ENCODE data around the gene NRN1L. TPM values are rescaled to one million over a fixed set of nuclear protein-coding genes. Genes with fewer than 3 reads are reported as not detected.
A peak's percentile ranks its signal among the peaks of the same experiment; 100 is the strongest.

The NRN1L gene
- total RNA-seq, 1 experiment from 2014 or later = 0.58 TPM

DNA sequence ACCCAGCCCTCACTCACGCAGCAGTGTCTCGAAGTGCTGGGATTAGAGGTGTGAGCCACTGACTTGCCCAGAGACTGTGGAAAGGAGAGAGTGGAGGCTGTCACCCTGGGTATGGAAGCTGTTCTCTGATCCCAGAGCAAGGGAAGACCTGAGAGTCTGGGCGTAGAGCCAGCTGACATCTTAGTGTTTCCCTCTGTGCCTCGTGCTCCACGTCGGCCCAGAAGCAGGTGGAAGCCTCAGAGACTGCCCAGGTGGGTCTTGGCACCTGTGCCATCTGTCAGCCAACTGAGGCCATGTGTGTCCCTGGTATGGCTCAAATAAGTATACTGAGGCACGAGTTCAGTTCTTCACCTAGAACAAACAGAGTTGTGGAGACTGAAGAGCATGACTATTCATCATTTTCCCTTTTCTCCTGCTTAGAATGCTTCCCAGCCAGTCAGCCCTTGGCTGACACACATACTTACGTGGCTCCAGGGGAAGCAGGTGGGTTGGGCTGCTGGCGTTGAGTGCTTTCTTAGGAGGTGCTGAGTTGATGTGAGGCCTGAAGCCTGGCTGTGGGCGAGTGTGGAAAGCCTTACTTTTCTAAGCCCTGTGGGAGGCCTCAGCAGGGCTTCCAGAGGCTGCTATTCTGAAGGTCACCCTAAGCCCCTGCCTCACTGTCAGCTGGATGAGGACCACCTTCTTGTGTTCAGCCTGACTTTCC, 38.9 kb downstream of the NRN1L start:
- Histone ChIP-seq H3K4me3 (ENCODE audit: low read depth, low read length, poor library complexity, severe bottlenecking) (no peak overlapping the region), H3K4me1 (ENCODE audit: insufficient read depth, low read length, poor library complexity, severe bottlenecking) (peaks cover 22% of the 10 kb centered on the region), H3K27ac (ENCODE audit: low read depth, low read length, poor library complexity, severe bottlenecking) (no peak overlapping the region), H3K27me3 (replicated peaks; ENCODE audit: insufficient read depth, low read depth, low read length, poor library complexity) (no peaks in the 10 kb centered on the region), H3K9me3 (ENCODE audit: low read depth, low read length, poor library complexity, severe bottlenecking) (no peaks in the 10 kb centered on the region), H3K36me3 (ENCODE audit: insufficient read depth, low read length, poor library complexity, severe bottlenecking) (peaks cover 10% of the 10 kb centered on the region)
- intact Hi-C loops (cut with micrococcal nuclease; ENCODE audit: unreplicated experiment) = no loop called here
- BruUV-seq (replicated peaks) = no TSS peak
- TF ChIP-seq, protein P1, sequence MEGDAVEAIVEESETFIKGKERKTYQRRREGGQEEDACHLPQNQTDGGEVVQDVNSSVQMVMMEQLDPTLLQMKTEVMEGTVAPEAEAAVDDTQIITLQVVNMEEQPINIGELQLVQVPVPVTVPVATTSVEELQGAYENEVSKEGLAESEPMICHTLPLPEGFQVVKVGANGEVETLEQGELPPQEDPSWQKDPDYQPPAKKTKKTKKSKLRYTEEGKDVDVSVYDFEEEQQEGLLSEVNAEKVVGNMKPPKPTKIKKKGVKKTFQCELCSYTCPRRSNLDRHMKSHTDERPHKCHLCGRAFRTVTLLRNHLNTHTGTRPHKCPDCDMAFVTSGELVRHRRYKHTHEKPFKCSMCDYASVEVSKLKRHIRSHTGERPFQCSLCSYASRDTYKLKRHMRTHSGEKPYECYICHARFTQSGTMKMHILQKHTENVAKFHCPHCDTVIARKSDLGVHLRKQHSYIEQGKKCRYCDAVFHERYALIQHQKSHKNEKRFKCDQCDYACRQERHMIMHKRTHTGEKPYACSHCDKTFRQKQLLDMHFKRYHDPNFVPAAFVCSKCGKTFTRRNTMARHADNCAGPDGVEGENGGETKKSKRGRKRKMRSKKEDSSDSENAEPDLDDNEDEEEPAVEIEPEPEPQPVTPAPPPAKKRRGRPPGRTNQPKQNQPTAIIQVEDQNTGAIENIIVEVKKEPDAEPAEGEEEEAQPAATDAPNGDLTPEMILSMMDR (conservative IDR thresholded peaks at IDR 0.05; ENCODE audit: low read depth, low read length) = no peak
- no peak for TF ChIP-seq EZH2 (IDR thresholded peaks at IDR 0.05; ENCODE audit: borderline replicate concordance, low read depth, low read length, poor library complexity, severe bottlenecking)
- CTCF ChIA-PET = interaction anchor here (1.2 kb wide), 1 partner anchor 39 kb away, joined by 3 read pairs; the partner anchor contains the start of gene NRN1L
- DNase-seq (ENCODE audit: low spot score) = no peak
- POLR2A ChIA-PET (ENCODE audit: low non-redundant PET) = no interaction called here

DNA sequence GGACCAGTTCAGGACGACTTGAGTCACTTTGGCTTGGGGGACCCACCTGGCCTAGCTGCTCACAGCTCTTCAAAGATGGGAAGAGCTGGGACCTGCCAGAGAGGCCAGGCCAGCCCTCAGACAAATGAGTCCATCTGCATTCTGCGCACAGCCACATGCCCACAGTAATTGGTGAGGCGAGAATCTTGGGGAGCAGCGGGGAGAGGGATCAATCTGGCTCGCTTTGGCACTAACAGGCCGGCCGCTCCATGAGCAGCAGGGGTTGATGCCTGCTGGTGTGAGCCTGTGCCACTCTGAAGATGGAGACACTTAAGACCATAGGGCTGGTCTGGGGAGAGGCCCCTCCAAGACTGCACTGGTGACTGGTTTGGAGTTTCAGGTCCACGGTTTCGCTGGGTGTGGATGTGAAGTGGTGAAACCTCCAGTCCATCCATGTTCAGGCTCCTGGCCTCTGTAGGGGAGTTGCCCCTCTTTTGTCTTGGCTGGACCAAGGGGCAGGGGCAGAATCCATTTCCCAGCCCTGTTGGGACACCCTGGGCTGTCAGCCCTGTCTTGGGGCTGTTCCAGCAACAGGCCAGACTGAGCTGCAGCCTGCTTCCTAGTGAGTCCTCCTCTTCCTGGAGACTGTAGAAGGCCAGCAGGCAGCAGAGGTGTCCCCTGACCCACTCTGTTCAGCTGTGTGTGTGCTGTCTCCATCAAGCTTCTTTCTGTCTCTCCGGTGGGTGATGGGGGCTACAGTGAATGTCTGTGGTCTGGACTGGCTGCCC, 39.6 kb downstream of the NRN1L start:
- Histone ChIP-seq H3K9me3 (ENCODE audit: low read depth, low read length, poor library complexity, severe bottlenecking) (no peaks in the 10 kb centered on the region), H3K27ac (ENCODE audit: low read depth, low read length, poor library complexity, severe bottlenecking) (no peak overlapping the region), H3K27me3 (replicated peaks; ENCODE audit: insufficient read depth, low read depth, low read length, poor library complexity) (no peaks in the 10 kb centered on the region), H3K4me3 (ENCODE audit: low read depth, low read length, poor library complexity, severe bottlenecking) (no peak overlapping the region), H3K4me1 (ENCODE audit: insufficient read depth, low read length, poor library complexity, severe bottlenecking) (peaks cover 22% of the 10 kb centered on the region), H3K36me3 (ENCODE audit: insufficient read depth, low read length, poor library complexity, severe bottlenecking) (peaks cover 11% of the 10 kb centered on the region)
- intact Hi-C loops (cut with micrococcal nuclease; ENCODE audit: unreplicated experiment) = no loop called here
- no TSS peak for BruUV-seq (replicated peaks)
- DNase-seq (ENCODE audit: low spot score) = no peak
- CTCF ChIA-PET = interaction anchor here (0.6 to 1.2 kb wide), 2 partner anchors 40 to 41 kb away, joined by 3 read pairs; partner anchors contain the start of gene NRN1L
- POLR2A ChIA-PET (ENCODE audit: low non-redundant PET) = interaction anchor here (0.6 kb wide), 1 partner anchor 32 kb away, joined by 3 read pairs; no protein-coding TSS in a partner anchor
- no peak for TF ChIP-seq EZH2 (IDR thresholded peaks at IDR 0.05; ENCODE audit: borderline replicate concordance, low read depth, low read length, poor library complexity, severe bottlenecking)
- TF ChIP-seq, protein P1 (conservative IDR thresholded peaks at IDR 0.05; ENCODE audit: low read depth, low read length) = no peak

DNA sequence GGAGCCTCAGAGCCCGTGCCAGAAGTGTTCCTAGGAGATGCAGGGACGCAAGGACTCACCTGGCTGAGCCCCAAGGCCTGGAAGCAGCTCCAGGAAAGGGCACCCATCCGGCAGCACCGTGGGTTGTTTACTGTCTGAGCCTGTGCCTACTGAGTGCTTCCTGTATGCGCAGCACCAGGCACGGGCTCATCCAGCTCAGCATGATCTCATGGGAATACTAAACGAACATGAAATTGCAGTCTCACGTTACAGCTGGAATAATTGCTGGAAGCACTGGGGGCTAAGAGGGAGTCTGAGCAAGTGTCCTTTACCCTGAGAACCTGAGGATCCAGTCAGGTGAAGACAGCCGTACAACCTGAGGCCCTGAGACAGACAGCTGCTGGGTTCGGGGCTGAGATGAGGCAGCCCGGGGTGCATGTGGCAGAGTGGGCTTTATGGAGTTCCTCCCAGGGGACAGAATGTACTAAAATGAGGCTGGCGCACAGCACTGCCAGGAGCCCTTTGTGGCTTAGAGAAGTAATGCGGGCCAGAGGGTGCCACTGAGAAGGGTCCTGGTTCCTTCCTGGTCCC, 41.6 kb downstream of the NRN1L start:
- intact Hi-C loops (cut with micrococcal nuclease; ENCODE audit: unreplicated experiment) = loop anchor here (5.0 kb wide), 1 partner anchor 404 kb away; no protein-coding TSS in a partner anchor
- CTCF ChIA-PET = interaction anchor here (0.6 to 3.3 kb wide), 3 partner anchors 9 to 404 kb away, joined by 7 to 15 read pairs (median 8); partner anchors contain the start of gene NRN1L
- Histone ChIP-seq H3K27me3 (replicated peaks; ENCODE audit: insufficient read depth, low read depth, low read length, poor library complexity) (no peaks in the 10 kb centered on the region), H3K4me1 (ENCODE audit: insufficient read depth, low read length, poor library complexity, severe bottlenecking) (peaks cover 22% of the 10 kb centered on the region), H3K9me3 (ENCODE audit: low read depth, low read length, poor library complexity, severe bottlenecking) (no peaks in the 10 kb centered on the region), H3K27ac (ENCODE audit: low read depth, low read length, poor library complexity, severe bottlenecking) (peak overlapping the region; percentile 63), H3K36me3 (ENCODE audit: insufficient read depth, low read length, poor library complexity, severe bottlenecking) (peaks cover 12% of the 10 kb centered on the region), H3K4me3 (ENCODE audit: low read depth, low read length, poor library complexity, severe bottlenecking) (no peak overlapping the region)
- BruUV-seq (replicated peaks) = no TSS peak
- peak; percentile 89 for DNase-seq (ENCODE audit: low spot score)
- POLR2A ChIA-PET (ENCODE audit: low non-redundant PET) = no interaction called here
- TF ChIP-seq, protein P1 (conservative IDR thresholded peaks at IDR 0.05; ENCODE audit: low read depth, low read length) = peak; percentile 29; the same call in 1 of the 2 replicates
- no peak for TF ChIP-seq EZH2 (IDR thresholded peaks at IDR 0.05; ENCODE audit: borderline replicate concordance, low read depth, low read length, poor library complexity, severe bottlenecking)
